T-helper 2 cell treated with Interferon-gamma antibody and Interleukin-4, amounts not matched to agents 100 ng/mL and 5 ng/mL, for 36 hours (primary cell): ENCODE data around the gene SEMA4C. TPM values are rescaled to one million over a fixed set of nuclear protein-coding genes. Genes with fewer than 3 reads are reported as not detected.

Experiments
- total RNA-seq: library from RNA; stranded (reverse); gene quantifications from 2 replicates; pipeline ENCODE4 v1.2.3, GENCODE V29; 2022

The SEMA4C gene
- total RNA-seq, 1 donor from 2014 or later, result 27.4 TPM

Other genes with a start within 250 kb of the SEMA4C start
- 56.1 and 56.5 TPM in 2 replicates for gene KANSL3, start 231.8 kb downstream of the SEMA4C start, total RNA-seq
- gene FER1L5, start 227.3 kb downstream of the SEMA4C start, total RNA-seq, result not detected in 2 replicates
- 7.0 and 10.5 TPM in 2 replicates for gene LMAN2L, start 130.0 kb downstream of the SEMA4C start, total RNA-seq
- 8.3 and 9.5 TPM in 2 replicates for gene CNNM4, start 109.2 kb downstream of the SEMA4C start, total RNA-seq
- 29.9 and 31.1 TPM in 2 replicates for gene CNNM3, start 53.8 kb downstream of the SEMA4C start, total RNA-seq
- gene ANKRD23, start 26.1 kb downstream of the SEMA4C start, total RNA-seq, result 13.4 and 15.0 TPM in 2 replicates
- 36.4 and 38.0 TPM in 2 replicates for gene ANKRD39, start 12.1 kb downstream of the SEMA4C start, total RNA-seq
- gene FAM178B, start 116.5 kb upstream of the SEMA4C start, total RNA-seq, result 0.34 and 0.61 TPM in 2 replicates
- 21.8 and 22.0 TPM in 2 replicates for gene FAHD2B, start 224.8 kb upstream of the SEMA4C start, total RNA-seq
- 64.9 and 66.5 TPM in 2 replicates for gene ANKRD36, start 243.1 kb upstream of the SEMA4C start, total RNA-seq